Endothelial cell of umbilical vein (primary cell): Measurements from ENCODE around the gene TPM3. TPM values are rescaled to one million over a fixed set of nuclear protein-coding genes. Genes with fewer than 3 reads are reported as not detected.

Source experiments
- BruUV-seq: library from RNA; stranded (reverse); fragments of 400-500 nt; replicated peaks from 2 replicates; lab custom pipeline; 2021; lab: Mats Ljungman, UMichigan
- CTCF ChIA-PET: fragments of 300-600, 350-600 bp; sonication (Branson Sonifier 250); formaldehyde crosslinking; loops from one replicate; lab custom pipeline; 2021; ENCODE audit warnings: antibody characterized with exemption, inconsistent platforms; lab: Charles Lee
- POLR2A ChIA-PET: fragments of 300-600, 350-600 bp; sonication (Branson Sonifier 250); formaldehyde crosslinking; loops from one replicate; lab custom pipeline; 2021; ENCODE audit warnings: antibody characterized with exemption, inconsistent platforms; lab: Charles Lee
- DNase-seq: peaks from one replicate; pipeline ENCODE4 v3.0.0-alpha.2; 2011; ENCODE audit warnings: low read depth, low spot score
- FAIRE-seq: peaks from 2 replicates; lab custom pipeline; 2011; peaks lifted over from hg19 to GRCh38; lab: Jason Lieb, UNC
- H2AFZ ChIP-seq: 2 replicates; pipeline ENCODE4 v1.6.0; 2012; ENCODE audit warnings: low read depth, low read length, control low read depth, inconsistent platforms
- H3K27ac ChIP-seq: 2 replicates; pipeline ENCODE4 v1.5.1; 2011; ENCODE audit warnings: low read depth, mild to moderate bottlenecking, control low read depth, low read length, moderate library complexity; ENCODE audit not compliant: insufficient read depth
- H3K27me3 ChIP-seq, 2 experiments: 2 replicates each; pipeline versions ENCODE4 v1.6.0 to v1.6.1; 2011; ENCODE audit warnings: low read length in 2 of 2, mixed read lengths in 1 of 2; ENCODE audit not compliant: control insufficient read depth in 2 of 2, insufficient read depth in 2 of 2
- H3K36me3 ChIP-seq, 2 experiments: 2 replicates in 1 of 2; 3 replicates in 1 of 2; pipeline ENCODE4 v1.5.1; 2011; ENCODE audit warnings: low read length in 2 of 2, mild to moderate bottlenecking in 1 of 2, moderate library complexity in 1 of 2; ENCODE audit not compliant: control insufficient read depth in 2 of 2, insufficient read depth in 2 of 2; ENCODE audit errors: extremely low read depth in 1 of 2
- H3K4me1 ChIP-seq: 3 replicates; pipeline ENCODE4 v1.5.1; 2011; ENCODE audit warnings: mild to moderate bottlenecking, low read length; ENCODE audit not compliant: control insufficient read depth, insufficient read depth; ENCODE audit errors: extremely low read depth
- H3K4me2 ChIP-seq: 2 replicates; pipeline ENCODE4 v1.6.1; 2011; ENCODE audit warnings: low read length, control low read depth, mixed read lengths; ENCODE audit not compliant: insufficient read depth
- H3K4me3 ChIP-seq, 3 experiments: fragments of 200-600 bp in 1 of 3; sonication (generic), shearing (Covaris generic) in 1 of 3; replicated peaks in 1 of 3; 2 replicates each; pipeline ENCODE4 v1.5.1; 2011 to 2016; ENCODE audit warnings: control low read depth in 3 of 3, low read length in 3 of 3, mild to moderate bottlenecking in 2 of 3, inconsistent platforms in 1 of 3, low read depth in 1 of 3, moderate library complexity in 1 of 3; ENCODE audit not compliant: insufficient read depth in 1 of 3
- H3K79me2 ChIP-seq: 2 replicates; pipeline ENCODE4 v1.6.0; 2012; ENCODE audit warnings: low read length, inconsistent platforms; ENCODE audit not compliant: control insufficient read depth, insufficient read depth
- H3K9ac ChIP-seq: replicated peaks from 2 replicates; pipeline ENCODE3; 2011; ENCODE audit warnings: low read length, control low read depth; ENCODE audit not compliant: insufficient read depth; ENCODE audit errors: extremely low read depth
- H3K9me1 ChIP-seq: replicated peaks from 3 replicates; pipeline ENCODE4 v1.6.0; 2011; ENCODE audit warnings: mild to moderate bottlenecking, low read length; ENCODE audit not compliant: control insufficient read depth, insufficient read depth; ENCODE audit errors: extremely low read depth
- H3K9me3 ChIP-seq: replicated peaks from 2 replicates; pipeline ENCODE4 v1.5.1; 2012; ENCODE audit warnings: low read length, inconsistent platforms; ENCODE audit not compliant: control insufficient read depth, insufficient read depth
- H4K20me1 ChIP-seq: replicated peaks from 2 replicates; pipeline ENCODE3; 2011; ENCODE audit warnings: mild to moderate bottlenecking, low read length; ENCODE audit not compliant: control insufficient read depth, insufficient read depth; ENCODE audit errors: extremely low read depth
- CTCF ChIP-seq, 2 donors: IDR thresholded peaks; 1 replicate in 1 of 2; 2 replicates in 1 of 2; pipeline ENCODE4 v1.5.1; 2011; ENCODE audit warnings: low read length in 2 of 2, mild to moderate bottlenecking in 2 of 2, moderate library complexity in 2 of 2, control low read depth in 1 of 2, inconsistent platforms in 1 of 2, low read depth in 1 of 2; ENCODE audit not compliant: insufficient read depth in 1 of 2; ENCODE audit errors: extremely low read depth in 1 of 2
- EZH2 ChIP-seq: IDR thresholded peaks from 2 replicates; pipeline ENCODE4 v1.6.1; 2012; ENCODE audit warnings: borderline replicate concordance, low read depth, mild to moderate bottlenecking, moderate library complexity, low read length, inconsistent platforms; ENCODE audit not compliant: severe bottlenecking
- FOS ChIP-seq: IDR thresholded peaks from 2 replicates; pipeline ENCODE4 v1.6.1; 2011; ENCODE audit warnings: mild to moderate bottlenecking, low read length, moderate library complexity, borderline replicate concordance; ENCODE audit not compliant: insufficient read depth
- GATA2 ChIP-seq: IDR thresholded peaks from 2 replicates; pipeline ENCODE4 v1.7.0; 2011; ENCODE audit warnings: low read depth, mild to moderate bottlenecking, moderate library complexity, mixed read lengths, low read length; ENCODE audit not compliant: insufficient read length, insufficient read depth
- JUN ChIP-seq: IDR thresholded peaks from 2 replicates; pipeline ENCODE4 v1.6.1; 2011; ENCODE audit warnings: borderline replicate concordance, low read depth; ENCODE audit not compliant: insufficient read length, insufficient read depth
- MAX ChIP-seq: IDR thresholded peaks from 2 replicates; pipeline ENCODE4 v1.6.1; 2011; ENCODE audit not compliant: insufficient read depth, insufficient read length
- MYC ChIP-seq: IDR thresholded peaks from one replicate; pipeline ENCODE4 v1.6.1; 2011; ENCODE audit warnings: mild to moderate bottlenecking, low read depth, low read length
- POLR2A ChIP-seq: IDR thresholded peaks from 2 replicates; pipeline ENCODE4 v1.6.1; 2012; ENCODE audit warnings: low read depth, mild to moderate bottlenecking, control low read depth, low read length
- POLR2AphosphoS5 ChIP-seq: IDR thresholded peaks from 2 replicates; pipeline ENCODE4 v1.6.1; 2012; ENCODE audit warnings: low read depth, mild to moderate bottlenecking, control low read depth, low read length, moderate library complexity; ENCODE audit not compliant: insufficient read depth
- dilution Hi-C: fragments of 300-500 bp; cut with MboI; formaldehyde crosslinking; loops from one replicate; pipeline ENCODE4 v1.15.0; 2019; ENCODE audit warnings: low sequenced_read_pairs; ENCODE audit not compliant: extremely low pct_ligation_motif_present
- intact Hi-C: fragments of 100-400 bp; cut with micrococcal nuclease; formaldehyde crosslinking; loops from one replicate; pipeline ENCODE4 v1.10.0; 2022
- polyA plus RNA-seq, 4 experiments: library from polyadenylated mRNA; depleted of rRNA in 3 of 4; stranded (reverse) in 3 of 4; unstranded in 1 of 4; fragments of >200 nt; gene quantifications; 2 replicates each; pipeline versions ENCODE4 v1.2.1 to v1.2.3, GENCODE V29; 2011 to 2012; ENCODE audit warnings: missing spikeins in 1 of 4
- total RNA-seq: library from RNA; stranded (reverse); gene quantifications from 2 replicates; pipeline ENCODE4 v1.2.3, GENCODE V29; 2021

Gene TPM3
- total and polyA plus RNA-seq, 2 donors (not counting 3 experiments of a cell fraction or from before 2014, with no cell fraction given) = 395 to 927 TPM

- Histone ChIP-seq H3K27me3 (peaks cover 0 to 4% of the 10 kb centered on the region in 2 experiments), H3K79me2 (no peaks in the 10 kb centered on the region), H4K20me1 (no peaks in the 10 kb centered on the region), H3K4me1 (no peaks in the 10 kb centered on the region), H3K27ac (no peak overlapping the region), H3K9me1 (no peaks in the 10 kb centered on the region), H3K9ac (no peak overlapping the region), H3K4me2 (peak overlapping the region; percentile 4), H3K9me3 (no peaks in the 10 kb centered on the region), H2AFZ (peak overlapping the region; percentile 65), H3K4me3 (no peak overlapping the region), H3K36me3 (no peaks in the 10 kb centered on the region)
- CTCF ChIA-PET = interaction anchor here (0.7 to 3.1 kb wide), 29 partner anchors 8 to 285 kb away, joined by 3 to 49 read pairs (median 4); partner anchors contain the start of genes HAX1 and UBAP2L
- BruUV-seq = no TSS peak
- intact Hi-C loops (loop anchor here (1.0 to 10.0 kb wide), 3 partner anchors 73 to 275 kb away; partner anchors contain the start of gene HAX1), dilution Hi-C loops (no loop called here)
- no peak for TF ChIP-seq JUN
- TF ChIP-seq MYC = no peak
- TF ChIP-seq GATA2 = no peak
- no peak for TF ChIP-seq EZH2
- TF ChIP-seq POLR2A = no peak
- no peak for TF ChIP-seq CTCF (IDR thresholded peaks at IDR 0.05; ENCODE audit: extremely low read depth in 1 of 2, insufficient read depth in 1 of 2, low read depth in 1 of 2, low read length in 2 of 2)
- no peak for TF ChIP-seq POLR2AphosphoS5
- no peak for TF ChIP-seq MAX
- no peak for TF ChIP-seq FOS
- POLR2A ChIA-PET = interaction anchor here (0.5 to 1.2 kb wide), 3 partner anchors 9 to 72 kb away, joined by 3 to 10 read pairs (median 6); partner anchors contain the start of gene UBAP2L
- no peak for DNase-seq
- no peak for FAIRE-seq
Observed at GRCh38 chr1:154199563-154199879, 7.6 kb upstream of the TPM3 start.
